Hepatocyte (in vitro differentiated cells): Measurements from ENCODE around the gene MTMR12. TPM values are rescaled to one million over a fixed set of nuclear protein-coding genes. Genes with fewer than 3 reads are reported as not detected.
A peak's percentile ranks its signal among the peaks of the same experiment; 100 is the strongest.

Experiments used
- DNase-seq: peaks from one replicate; pipeline ENCODE4 v3.0.0-alpha.2; 2016; ENCODE audit warnings: low spot score
- H2AFZ ChIP-seq: fragments of 200-600 bp; sonication (generic); 2 replicates; pipeline ENCODE4 v1.6.0; 2016; ENCODE audit warnings: antibody characterized with exemption, mild to moderate bottlenecking
- H3K27ac ChIP-seq: fragments of 200-600 bp; sonication (generic); 2 replicates; pipeline ENCODE4 v1.5.1; 2016; ENCODE audit warnings: mild to moderate bottlenecking
- H3K27me3 ChIP-seq: fragments of 200-600 bp; sonication (generic); 2 replicates; pipeline ENCODE4 v1.6.1; 2016
- H3K36me3 ChIP-seq: fragments of 200-600 bp; sonication (generic); replicated peaks from 2 replicates; pipeline ENCODE4 v1.5.1; 2016; ENCODE audit warnings: low read depth; ENCODE audit not compliant: insufficient read depth
- H3K4me1 ChIP-seq: fragments of 200-600 bp; sonication (generic); 2 replicates; pipeline ENCODE4 v1.5.1; 2016; ENCODE audit warnings: mild to moderate bottlenecking, moderate library complexity; ENCODE audit not compliant: insufficient read depth
- H3K4me2 ChIP-seq: fragments of 200-600 bp; sonication (generic); 2 replicates; pipeline ENCODE4 v1.6.0; 2016
- H3K4me3 ChIP-seq: fragments of 200-600 bp; sonication (generic); 2 replicates; pipeline ENCODE4 v1.5.1; 2016; ENCODE audit warnings: mild to moderate bottlenecking
- H3K79me2 ChIP-seq: fragments of 200-600 bp; sonication (generic); 2 replicates; pipeline ENCODE4 v1.6.0; 2017; ENCODE audit warnings: mild to moderate bottlenecking
- H3K9me2 ChIP-seq: fragments of 200-600 bp; sonication (generic); replicated peaks from 2 replicates; pipeline ENCODE4 v1.6.0; 2017; ENCODE audit warnings: mild to moderate bottlenecking; ENCODE audit not compliant: insufficient read depth
- H3K9me3 ChIP-seq: fragments of 200-600 bp; sonication (generic); 2 replicates; pipeline ENCODE4 v1.5.1; 2016; ENCODE audit warnings: low read depth, mild to moderate bottlenecking
- H4K20me1 ChIP-seq: fragments of 200-600 bp; sonication (generic); 2 replicates; pipeline ENCODE4 v1.6.0; 2016; ENCODE audit warnings: mild to moderate bottlenecking; ENCODE audit not compliant: insufficient read depth, poor library complexity, severe bottlenecking
- CTCF ChIP-seq: fragments of 200-600 bp; sonication (generic); IDR thresholded peaks from 2 replicates; pipeline ENCODE4 v1.5.1; 2016; ENCODE audit warnings: antibody characterized with exemption, mild to moderate bottlenecking; ENCODE audit not compliant: poor library complexity
- EZH2 ChIP-seq: fragments of 200-600 bp; sonication (generic); IDR thresholded peaks from 2 replicates; pipeline ENCODE4 v1.6.1; 2016; ENCODE audit warnings: antibody characterized with exemption, mild to moderate bottlenecking, borderline replicate concordance
- EZH2phosphoT487 ChIP-seq: fragments of 200-600 bp; sonication (generic); IDR thresholded peaks from one replicate; pipeline ENCODE4 v1.6.1; 2018; ENCODE audit warnings: antibody characterized with exemption, mild to moderate bottlenecking, low read depth, moderate library complexity; ENCODE audit not compliant: unreplicated experiment, severe bottlenecking
- WGBS: methylation state at CpG from one replicate; pipeline ENCODE4 v1.1.6; 2016; ENCODE audit warnings: low lambda C conversion rate; ENCODE audit errors: missing lambda C conversion rate; 5-methylcytosine and 5-hydroxymethylcytosine counted together
- polyA plus RNA-seq: library from polyadenylated mRNA; unstranded; fragments of >200 nt; fragmentation: Nextera tagmentation; extraction: Ambion mirVana; gene quantifications from 2 replicates; pipeline ENCODE4 v1.2.1, GENCODE V29; 2016
- total RNA-seq: library from RNA; depleted of rRNA; stranded (reverse); fragments of >200 nt; gene quantifications from 2 replicates; pipeline ENCODE4 v1.2.3, GENCODE V29; 2014

Gene MTMR12
- total and polyA plus RNA-seq, 2 experiments from 2014 or later, result 11.0 to 19.7 TPM

GRCh38 chr5:32307769-32308194, 5.0 kb downstream of the MTMR12 start:
- no peaks in the 10 kb centered on the region for H3K9me3 ChIP-seq
- peaks cover 31% of the 10 kb centered on the region for H4K20me1 ChIP-seq
- 92% methylated on average over 4 of the region's 4 CpGs for WGBS
- no peaks in the 10 kb centered on the region for H3K9me2 ChIP-seq
- H3K4me2 ChIP-seq, result no peak overlapping the region
- no peaks in the 10 kb centered on the region for H3K36me3 ChIP-seq
- H3K27ac ChIP-seq, result peak overlapping the region; percentile 47
- peaks cover 93% of the 10 kb centered on the region for H3K79me2 ChIP-seq
- peak; percentile 39 for DNase-seq
- H3K4me3 ChIP-seq, result no peak overlapping the region
- peaks cover 10% of the 10 kb centered on the region for H3K4me1 ChIP-seq
- H3K27me3 ChIP-seq, result no peaks in the 10 kb centered on the region
- no peak for TF ChIP-seq EZH2
- no peak for TF ChIP-seq EZH2phosphoT487
- TF ChIP-seq CTCF, result no peak
- no peak overlapping the region for H2AFZ ChIP-seq

GRCh38 chr5:32304622-32305021, 8.1 kb downstream of the MTMR12 start:
- no peak overlapping the region for H3K4me3 ChIP-seq

GRCh38 chr5:32303755-32304120, 9.0 kb downstream of the MTMR12 start:
- DNase-seq, result no peak
- H3K4me3 ChIP-seq, result no peak overlapping the region
- peaks cover 38% of the 10 kb centered on the region for H4K20me1 ChIP-seq
- no peaks in the 10 kb centered on the region for H3K36me3 ChIP-seq
- no peaks in the 10 kb centered on the region for H3K27me3 ChIP-seq
- H3K9me2 ChIP-seq, result no peaks in the 10 kb centered on the region
- no peak for TF ChIP-seq EZH2
- TF ChIP-seq EZH2phosphoT487, result no peak
- TF ChIP-seq CTCF, result no peak
- H3K4me2 ChIP-seq, result no peak overlapping the region
- H3K9me3 ChIP-seq, result no peaks in the 10 kb centered on the region
- 96% methylated on average over 6 of the region's 6 CpGs for WGBS
- H3K27ac ChIP-seq, result no peak overlapping the region
- no peaks in the 10 kb centered on the region for H3K4me1 ChIP-seq
- H2AFZ ChIP-seq, result no peak overlapping the region
- H3K79me2 ChIP-seq, result peaks cover 100% of the 10 kb centered on the region

More at GRCh38 chr5:32304622-32305021, 8.1 kb downstream of the MTMR12 start:
- H3K4me1 ChIP-seq, result no peaks in the 10 kb centered on the region
- no peak overlapping the region for H3K27ac ChIP-seq
- peaks cover 100% of the 10 kb centered on the region for H3K79me2 ChIP-seq
- H2AFZ ChIP-seq, result no peak overlapping the region
- no peaks in the 10 kb centered on the region for H3K27me3 ChIP-seq
- no peak for TF ChIP-seq EZH2phosphoT487
- TF ChIP-seq EZH2, result no peak
- no peak for TF ChIP-seq CTCF
- H3K9me3 ChIP-seq, result no peaks in the 10 kb centered on the region
- no peak overlapping the region for H3K4me2 ChIP-seq
- peaks cover 40% of the 10 kb centered on the region for H4K20me1 ChIP-seq
- no peaks in the 10 kb centered on the region for H3K9me2 ChIP-seq
- no peaks in the 10 kb centered on the region for H3K36me3 ChIP-seq
- DNase-seq, result no peak
- WGBS, result 79% methylated on average over 5 of the region's 5 CpGs
